ENCODE results near the gene KRTDAP. TPM values are rescaled to one million over a fixed set of nuclear protein-coding genes. Genes with fewer than 3 reads are reported as not detected.

The KRTDAP gene, protein sequence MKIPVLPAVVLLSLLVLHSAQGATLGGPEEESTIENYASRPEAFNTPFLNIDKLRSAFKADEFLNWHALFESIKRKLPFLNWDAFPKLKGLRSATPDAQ
- total RNA-seq (2022; extraction: Qiagen RNA extraction): not detected in 5 replicates

DNA sequence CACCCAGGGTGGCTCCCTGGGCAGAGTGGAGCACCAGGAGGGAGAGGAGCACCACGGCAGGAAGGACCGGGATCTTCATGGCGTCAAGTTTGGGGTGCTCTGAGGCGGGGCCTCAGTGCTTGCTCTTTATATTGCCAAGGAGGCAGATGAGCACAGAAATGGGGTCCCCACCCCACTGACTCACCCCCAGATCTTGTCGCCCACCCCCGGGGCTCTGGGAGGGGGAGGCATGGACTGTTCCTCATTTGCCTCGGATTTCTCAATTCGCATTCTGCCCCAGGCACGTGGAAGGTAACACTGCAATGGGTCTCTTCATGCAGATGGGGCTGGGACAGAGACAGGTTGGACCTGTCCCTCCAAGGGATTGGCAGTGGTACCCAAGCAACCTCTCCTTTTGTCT is at the start of gene KRTDAP:
Gene KRTDAP (minus strand): TSS at position 101 of the 400 bp plus-strand sequence. CDS start 22 bp downstream, at position 79.

GRCh38 chr19:35533201-35533821 is 43.0 kb upstream of the KRTDAP start, which contains the start of gene GAPDHS:
Gene GAPDHS (plus strand): TSS chr19:35533456. CDS start chr19:35533528, 72 bp downstream.

DNA sequence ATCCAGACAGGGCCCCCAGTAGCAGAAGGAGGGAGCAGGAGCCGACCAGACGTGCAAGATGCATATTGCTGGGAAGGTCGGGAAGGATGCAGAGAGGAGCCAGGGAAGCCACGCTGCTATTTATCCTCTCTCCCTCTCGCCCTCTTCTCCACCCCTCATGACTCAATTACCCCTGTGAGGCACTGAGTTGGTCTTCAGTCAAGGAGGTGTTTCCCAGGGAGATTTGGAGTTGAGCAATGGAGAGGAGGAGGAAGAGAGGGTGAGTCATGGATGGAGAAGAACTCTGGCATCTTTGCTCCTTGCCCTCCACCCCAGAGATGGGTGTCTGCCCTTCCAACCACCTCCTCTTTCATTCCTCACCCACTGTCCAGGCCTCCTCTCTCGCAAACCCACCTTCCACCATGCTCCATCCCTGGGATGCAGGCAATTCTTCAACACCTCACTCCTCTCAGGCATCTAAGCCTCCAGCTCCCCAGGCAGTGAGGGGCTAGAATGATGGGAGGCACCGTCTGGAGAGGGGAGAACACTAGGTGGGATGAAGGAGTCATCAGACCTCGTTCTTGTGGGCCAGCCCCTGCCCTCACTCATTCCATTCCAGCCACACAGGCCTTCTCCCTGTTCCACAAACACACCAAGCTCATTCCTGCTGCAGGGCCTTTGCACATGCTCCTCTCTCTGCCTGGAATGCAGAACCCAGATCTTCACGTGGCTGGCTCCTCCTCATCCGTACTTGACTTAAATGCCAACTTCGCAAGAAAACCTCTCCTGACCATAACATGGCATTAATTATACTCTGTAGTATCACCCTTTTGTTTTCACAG is 38.2 kb upstream of the KRTDAP start, which contains the start of gene SBSN:
Gene SBSN (minus strand): TSS at position 94 of the 821 bp plus-strand sequence. CDS start 30 bp downstream, at position 64.

GRCh38 chr19:35513628-35514281 is 23.5 kb upstream of the KRTDAP start, which contains the start of gene DMKN:
Gene DMKN (minus strand): TSS chr19:35513649. CDS start chr19:35513475, 174 bp downstream.

GRCh38 chr19:35447606-35448469 is 42.4 kb downstream of the KRTDAP start, which contains the start of gene FFAR2:
Gene FFAR2 (plus strand): TSS chr19:35448257. CDS start chr19:35449715, 1,458 bp downstream.

Other genes with a start within 250 kb of the KRTDAP start
- 7.5 to 13.2 TPM (median 10.2 TPM) in 5 replicates for gene LSR, start 241.5 kb downstream of the KRTDAP start, total RNA-seq (2022; extraction: Qiagen RNA extraction)
- gene USF2, start 221.5 kb downstream of the KRTDAP start, total RNA-seq (2022; extraction: Qiagen RNA extraction): 129 to 167 TPM (median 147 TPM) in 5 replicates
- 0.34 TPM in 1 of 5 replicates, not detected in the others for gene HAMP, start 207.9 kb downstream of the KRTDAP start, total RNA-seq (2022; extraction: Qiagen RNA extraction)
- gene MAG, start 198.3 kb downstream of the KRTDAP start, total RNA-seq (2022; extraction: Qiagen RNA extraction): not detected in 5 replicates
- 0.85 to 1.8 TPM (median 0.98 TPM) in 5 replicates for gene CD22, start 161.3 kb downstream of the KRTDAP start, total RNA-seq (2022; extraction: Qiagen RNA extraction)
- not detected in 5 replicates for gene FFAR1, start 142.6 kb downstream of the KRTDAP start, total RNA-seq (2022; extraction: Qiagen RNA extraction)
- gene FFAR3, start 132.0 kb downstream of the KRTDAP start, total RNA-seq (2022; extraction: Qiagen RNA extraction): 0.09 TPM in 1 of 5 replicates, not detected in the others
- gene GPR42, start 119.4 kb downstream of the KRTDAP start, total RNA-seq (2022; extraction: Qiagen RNA extraction): not detected in 5 replicates
- not detected in 5 replicates for gene FFAR2, start 42.2 kb downstream of the KRTDAP start, total RNA-seq (2022; extraction: Qiagen RNA extraction)
- gene DMKN, start 23.2 kb upstream of the KRTDAP start, total RNA-seq (2022; extraction: Qiagen RNA extraction): 32.5 to 41.2 TPM (median 37.6 TPM) in 5 replicates
- 2.4 to 3.3 TPM (median 3.2 TPM) in 5 replicates for gene SBSN, start 37.8 kb upstream of the KRTDAP start, total RNA-seq (2022; extraction: Qiagen RNA extraction)
- gene GAPDHS, start 43.0 kb upstream of the KRTDAP start, total RNA-seq (2022; extraction: Qiagen RNA extraction): 0.21 TPM in 1 of 5 replicates, not detected in the others
- 374 to 446 TPM (median 422 TPM) in 5 replicates for gene TMEM147, start 55.2 kb upstream of the KRTDAP start, total RNA-seq (2022; extraction: Qiagen RNA extraction)
- 0.06 TPM in 1 of 5 replicates, not detected in the others for gene ATP4A, start 73.2 kb upstream of the KRTDAP start, total RNA-seq (2022; extraction: Qiagen RNA extraction)
- gene PMIS2, start 95.7 kb upstream of the KRTDAP start, total RNA-seq (2022; extraction: Qiagen RNA extraction): not detected in 5 replicates
- 11.3 to 18.9 TPM (median 15.0 TPM) in 5 replicates for gene HAUS5, start 122.3 kb upstream of the KRTDAP start, total RNA-seq (2022; extraction: Qiagen RNA extraction)
- gene RBM42, start 138.6 kb upstream of the KRTDAP start, total RNA-seq (2022; extraction: Qiagen RNA extraction): 148 to 214 TPM (median 206 TPM) in 5 replicates
- gene ETV2, start 151.3 kb upstream of the KRTDAP start, total RNA-seq (2022; extraction: Qiagen RNA extraction): 1.7 to 3.1 TPM (median 2.9 TPM) in 5 replicates
- 1,323 to 1,675 TPM (median 1,366 TPM) in 5 replicates for gene COX6B1, start 157.9 kb upstream of the KRTDAP start, total RNA-seq (2022; extraction: Qiagen RNA extraction)
- gene UPK1A, start 176.1 kb upstream of the KRTDAP start, total RNA-seq (2022; extraction: Qiagen RNA extraction): 0.72 to 1.1 TPM (median 0.94 TPM) in 5 replicates
- not detected in 5 replicates for gene ZBTB32, start 214.1 kb upstream of the KRTDAP start, total RNA-seq (2022; extraction: Qiagen RNA extraction)
- 46.2 to 63.6 TPM (median 56.5 TPM) in 5 replicates for gene KMT2B, start 227.5 kb upstream of the KRTDAP start, total RNA-seq (2022; extraction: Qiagen RNA extraction)